ENCODE data around the gene ASL.
"Not testable (repeated sequence)": the region's sequence is repeated elsewhere in the genome, so short reads cannot be mapped to it uniquely, and the experiment has no call there.

Gene ASL

GRCh38 chr7:66076462-66077329 lies 1.1 kb downstream of the ASL start:
- DNase-seq: no peak

- DNase-seq: no peak
These were observed 2.4 kb downstream of the ASL start for GRCh38 chr7:66078067-66078466.

DNA sequence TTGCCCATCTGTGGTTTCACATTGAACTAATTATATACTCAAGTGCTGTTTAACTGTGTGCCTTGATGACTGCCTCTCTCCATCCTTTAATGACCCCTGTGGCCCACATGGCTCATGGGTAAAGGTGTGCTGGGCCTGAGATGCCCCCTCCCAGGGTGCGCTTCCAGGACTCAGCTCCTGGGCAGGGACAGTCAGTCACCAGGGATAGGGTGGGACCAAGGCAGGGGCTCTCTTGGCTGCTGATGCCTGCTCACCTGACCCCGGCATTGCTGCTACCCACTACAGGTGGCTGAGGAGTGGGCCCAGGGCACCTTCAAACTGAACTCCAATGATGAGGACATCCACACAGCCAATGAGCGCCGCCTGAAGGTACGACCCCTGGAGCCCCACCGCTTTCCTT lies 6.5 kb downstream of the ASL start:
- DNase-seq: no peak

- no peak for DNase-seq
These were observed 7.3 kb downstream of the ASL start for GRCh38 chr7:66082886-66083415.

- DNase-seq: no peak
These were observed 8.1 kb downstream of the ASL start for GRCh38 chr7:66083677-66084076.

- no peak for DNase-seq
These were observed 13.5 kb downstream of the ASL start for GRCh38 chr7:66088861-66089838.

GRCh38 chr7:66092654-66093053 lies 17.0 kb downstream of the ASL start:
- no peak for DNase-seq

- DNase-seq: no peak
These were observed 19.4 kb downstream of the ASL start for GRCh38 chr7:66095010-66095409.

DNA sequence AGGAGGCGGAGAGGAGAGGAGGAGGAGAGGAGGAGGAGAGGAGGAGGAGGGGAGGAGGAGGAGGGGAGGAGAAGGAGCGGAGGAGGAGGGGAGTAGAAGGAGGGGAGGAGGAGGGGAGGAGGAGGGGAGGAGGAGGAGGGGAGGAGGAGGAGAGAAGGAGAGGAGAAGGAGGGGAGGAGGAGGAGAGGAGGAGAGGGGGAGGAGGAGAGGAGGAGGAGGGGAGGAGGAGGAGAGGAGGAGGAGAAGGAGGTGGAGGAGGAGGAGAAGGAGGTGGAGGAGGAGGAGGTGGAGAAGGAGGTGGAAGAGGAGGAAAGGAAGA lies 23.6 kb downstream of the ASL start:
- no peak for DNase-seq

DNA sequence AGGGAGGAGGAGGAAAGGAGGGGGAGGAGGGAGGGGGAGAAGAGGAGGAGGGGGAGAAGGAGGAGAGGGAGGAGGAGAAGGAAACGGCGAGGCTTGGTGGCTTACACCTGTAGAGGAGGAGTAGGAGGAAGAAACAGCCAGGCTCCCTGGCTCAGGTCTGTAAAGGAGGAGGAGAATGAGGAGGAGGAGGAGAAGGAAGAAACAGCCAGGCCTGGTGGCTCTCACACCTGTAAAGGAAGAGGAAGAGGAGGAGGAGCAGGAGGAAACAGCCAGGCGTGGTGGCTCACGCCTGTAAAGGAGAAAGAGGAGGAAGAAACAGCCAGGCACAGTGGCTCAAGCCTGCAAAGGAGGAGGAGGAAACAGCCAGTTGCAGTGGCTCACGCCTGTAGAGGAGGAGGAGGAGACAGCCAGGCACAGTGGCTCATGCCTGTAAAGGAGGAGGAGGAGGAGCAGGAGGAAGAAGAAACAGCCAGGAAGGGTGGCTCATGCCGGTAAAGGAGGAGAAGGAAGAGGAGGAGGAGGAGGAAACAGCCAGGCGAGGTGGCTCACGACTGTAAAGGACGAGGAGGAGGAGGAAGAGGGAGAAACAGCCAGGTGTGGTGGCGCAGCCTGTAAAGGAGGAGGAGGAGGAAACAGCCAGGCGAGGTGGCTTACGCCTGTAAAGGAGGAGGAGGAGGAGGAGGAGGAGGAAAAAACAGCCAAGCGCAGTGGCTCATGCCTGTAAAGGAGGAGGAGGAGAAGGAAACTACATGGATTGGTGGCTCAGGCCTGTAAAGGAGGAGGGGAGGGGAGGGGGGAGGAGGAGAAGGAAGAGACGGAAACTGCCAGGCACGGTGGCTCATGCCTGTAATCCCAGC lies 24.2 kb downstream of the ASL start:
- peak; percentile 60 for DNase-seq

GRCh38 chr7:66100408-66101050 lies 24.9 kb downstream of the ASL start:
- DNase-seq: no peak

DNA sequence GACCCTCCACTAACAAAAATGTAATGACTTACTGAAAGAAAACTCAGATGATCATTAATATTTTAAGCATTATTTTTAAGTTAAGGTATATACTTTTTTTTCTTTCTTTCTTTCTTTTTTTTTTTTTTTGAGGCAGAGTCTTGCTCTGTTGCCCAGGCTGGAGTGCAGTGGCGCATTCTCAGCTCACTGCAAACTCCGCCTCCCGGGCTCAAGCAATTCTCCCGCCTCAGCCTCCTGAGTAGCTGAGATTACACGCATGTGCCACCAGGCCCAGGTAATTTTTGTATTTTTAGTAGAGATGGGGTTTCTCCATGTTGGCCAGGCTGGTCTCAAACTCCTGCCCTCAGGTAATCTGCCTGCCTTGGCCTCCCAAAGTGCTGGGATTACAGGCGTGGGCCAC lies 26.5 kb downstream of the ASL start:
- not testable (repeated sequence) for DNase-seq

GRCh38 chr7:66103994-66104393 lies 28.4 kb downstream of the ASL start:
- not testable (repeated sequence) for DNase-seq

DNA sequence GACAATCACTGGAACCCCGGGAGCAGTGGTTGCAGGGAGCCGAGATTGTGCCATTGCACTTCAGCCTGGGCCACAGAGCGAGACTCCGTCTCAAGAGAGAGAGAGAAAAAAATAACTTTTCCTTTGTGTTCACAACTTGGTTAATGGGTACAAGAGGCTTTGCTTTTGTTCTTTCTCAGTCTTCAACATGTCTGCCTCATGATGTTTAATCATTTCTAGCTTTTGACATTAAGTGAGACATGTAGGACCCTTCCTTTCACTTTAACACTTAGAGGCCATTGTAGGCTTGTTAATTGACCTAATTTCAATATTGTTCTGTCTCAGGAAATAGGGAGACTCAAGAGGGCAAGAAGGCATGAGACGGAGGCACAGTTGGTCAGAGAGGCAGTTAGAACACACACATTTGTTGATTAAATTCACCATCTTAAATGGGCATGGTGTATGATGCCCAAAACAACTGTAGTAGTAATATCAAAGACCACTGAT lies 29.7 kb downstream of the ASL start:
- no peak for DNase-seq

DNA sequence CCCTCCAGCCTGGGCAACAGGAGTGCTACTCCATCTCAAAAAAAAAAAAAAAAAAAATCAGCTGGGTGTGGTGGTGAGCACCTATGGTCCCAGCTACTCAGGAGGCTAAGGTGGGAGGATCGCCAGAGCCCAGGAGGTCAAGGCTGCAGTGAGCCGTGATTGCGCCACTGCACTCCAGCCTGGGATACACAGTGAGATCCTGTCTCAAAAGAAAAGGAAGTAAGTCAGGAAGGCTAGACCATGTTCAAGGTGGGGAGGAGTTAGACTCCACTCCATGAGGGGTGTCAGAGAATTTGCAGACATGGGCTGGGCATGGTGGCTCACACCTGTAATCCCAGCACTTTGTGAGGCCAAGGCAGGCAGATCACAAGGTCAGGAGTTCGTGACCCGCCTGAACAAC lies 32.8 kb downstream of the ASL start:
- not testable (repeated sequence) for DNase-seq

GRCh38 chr7:66110856-66111255 lies 35.2 kb downstream of the ASL start:
- no peak for DNase-seq

- DNase-seq: peak; percentile 72
These were observed 39.4 kb downstream of the ASL start, which contains the start of gene CRCP for GRCh38 chr7:66114743-66115649. CRCP (plus strand) TSS chr7:66114847; CDS start chr7:66114963, 116 bp downstream.

DNA sequence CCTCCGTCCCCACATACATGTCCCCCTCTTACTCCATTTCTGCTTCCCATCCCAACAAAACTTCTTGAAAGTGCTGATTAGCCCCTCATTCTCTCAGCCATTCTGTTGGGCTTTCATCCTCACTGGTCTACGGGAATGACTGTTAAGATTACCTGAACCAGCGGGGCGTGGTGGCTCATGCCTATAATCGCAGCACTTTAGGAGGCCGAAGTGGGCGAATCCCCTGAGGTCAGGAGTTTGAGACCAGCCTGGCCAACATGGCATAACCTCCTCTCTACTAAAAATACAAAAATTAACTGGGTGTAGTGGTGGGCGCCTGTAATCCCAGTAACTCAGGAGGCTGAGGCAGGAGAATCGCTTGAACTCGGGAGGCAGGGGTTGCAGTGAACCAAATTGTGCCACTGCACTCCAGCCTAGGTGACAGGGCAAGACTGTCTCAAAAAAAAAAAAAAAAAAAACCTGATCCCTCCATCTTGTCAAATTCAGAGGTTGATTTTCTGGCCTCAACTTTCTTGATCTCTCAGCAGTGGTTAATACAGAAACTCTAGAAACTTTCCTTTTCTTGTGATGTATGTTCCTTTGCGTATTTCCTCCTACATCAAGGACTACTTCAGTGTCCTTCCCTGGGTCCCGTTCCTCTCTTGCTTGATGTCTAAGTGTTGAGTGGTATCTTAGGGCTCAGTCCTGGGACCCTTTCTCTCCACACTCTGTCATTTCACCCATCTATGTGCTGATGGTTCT lies 41.2 kb downstream of the ASL start:
- DNase-seq: not testable (repeated sequence)

GRCh38 chr7:66118603-66119002 lies 43.0 kb downstream of the ASL start:
- no peak for DNase-seq
